IPS DF 19.7 (cell line): ENCODE results near the gene EXOC3.
"Not testable (repeated sequence)": the region's sequence is repeated elsewhere in the genome, so short reads cannot be mapped to it uniquely, and the experiment has no call there.

Experiments
- DNase-seq: peaks from one replicate; pipeline ENCODE4 v3.0.0-alpha.2; 2013; ENCODE audit warnings: low read depth, low spot score

EXOC3 gene

DNA sequence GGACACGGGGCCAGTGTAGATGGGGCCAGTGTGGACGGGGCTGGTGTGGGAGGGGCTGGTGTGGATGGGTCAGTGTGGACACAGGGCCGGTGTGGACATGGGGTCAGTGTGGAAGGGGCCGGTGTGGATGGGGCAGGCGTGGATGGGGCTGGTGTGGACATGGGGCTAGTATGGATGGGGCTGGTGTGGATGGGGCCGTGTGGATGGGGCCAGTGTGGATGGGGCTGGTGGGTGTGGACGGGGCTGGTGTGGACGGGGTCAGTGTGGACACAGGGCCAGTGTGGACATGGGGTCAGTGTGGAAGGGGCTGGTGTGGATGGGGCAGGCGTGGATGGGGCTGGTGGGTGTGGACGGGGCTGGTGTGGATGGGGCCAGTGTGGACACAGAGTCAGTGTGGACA is 57.5 kb downstream of the EXOC3 start:
- DNase-seq: no peak

DNA sequence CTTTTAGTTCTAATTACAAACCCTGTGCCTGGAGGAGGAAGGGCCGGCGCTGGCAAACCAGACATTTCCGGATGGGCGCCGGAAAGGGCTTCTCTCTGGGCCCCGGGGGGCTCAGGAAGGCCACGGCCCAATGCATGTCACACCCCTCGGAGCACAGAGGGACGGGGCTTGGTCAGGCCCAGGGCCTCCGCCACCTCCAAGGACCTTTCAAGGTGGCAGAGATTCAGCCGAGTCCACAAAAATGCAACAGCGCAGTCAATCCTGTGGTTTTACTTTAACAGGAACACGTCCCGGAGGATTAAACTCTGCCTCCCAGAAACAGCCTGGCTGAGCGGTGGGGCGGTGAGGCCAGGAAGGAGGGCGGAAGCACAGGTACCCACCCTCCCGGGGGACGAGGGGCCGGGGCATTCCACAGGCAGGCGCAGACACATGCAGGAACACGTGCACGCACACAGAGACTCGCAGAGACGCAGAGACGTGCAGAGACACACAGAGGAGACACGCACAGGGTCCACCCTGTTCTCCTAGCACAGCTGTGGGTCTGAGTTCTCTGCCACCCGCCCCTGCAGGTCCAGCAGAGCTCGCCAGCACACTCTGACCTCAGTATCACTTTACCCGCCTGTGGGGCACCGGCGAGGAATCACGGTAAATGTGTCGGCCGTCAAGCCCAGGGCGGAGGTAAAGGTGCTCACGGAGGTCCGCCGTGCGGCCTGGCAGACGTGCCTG is 58.3 kb downstream of the EXOC3 start:
- DNase-seq: no peak

DNA sequence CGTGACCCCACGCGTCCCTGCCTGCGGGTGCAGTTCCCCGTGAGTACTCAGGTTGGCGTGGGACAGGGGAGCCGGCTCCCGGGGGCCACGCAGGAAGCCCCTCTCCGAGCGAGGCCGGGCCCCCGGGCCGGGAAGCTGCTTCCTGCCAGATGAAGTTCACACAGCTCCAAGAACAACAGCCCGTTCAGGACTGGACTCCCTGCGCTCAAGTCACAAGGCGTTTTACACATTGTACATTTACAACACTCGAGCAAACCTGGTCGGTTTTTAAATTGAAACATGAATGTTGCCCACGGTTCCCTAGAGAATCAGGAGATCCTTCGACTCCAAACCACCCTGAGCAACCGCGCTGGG is 58.8 kb downstream of the EXOC3 start:
- no peak for DNase-seq

DNA sequence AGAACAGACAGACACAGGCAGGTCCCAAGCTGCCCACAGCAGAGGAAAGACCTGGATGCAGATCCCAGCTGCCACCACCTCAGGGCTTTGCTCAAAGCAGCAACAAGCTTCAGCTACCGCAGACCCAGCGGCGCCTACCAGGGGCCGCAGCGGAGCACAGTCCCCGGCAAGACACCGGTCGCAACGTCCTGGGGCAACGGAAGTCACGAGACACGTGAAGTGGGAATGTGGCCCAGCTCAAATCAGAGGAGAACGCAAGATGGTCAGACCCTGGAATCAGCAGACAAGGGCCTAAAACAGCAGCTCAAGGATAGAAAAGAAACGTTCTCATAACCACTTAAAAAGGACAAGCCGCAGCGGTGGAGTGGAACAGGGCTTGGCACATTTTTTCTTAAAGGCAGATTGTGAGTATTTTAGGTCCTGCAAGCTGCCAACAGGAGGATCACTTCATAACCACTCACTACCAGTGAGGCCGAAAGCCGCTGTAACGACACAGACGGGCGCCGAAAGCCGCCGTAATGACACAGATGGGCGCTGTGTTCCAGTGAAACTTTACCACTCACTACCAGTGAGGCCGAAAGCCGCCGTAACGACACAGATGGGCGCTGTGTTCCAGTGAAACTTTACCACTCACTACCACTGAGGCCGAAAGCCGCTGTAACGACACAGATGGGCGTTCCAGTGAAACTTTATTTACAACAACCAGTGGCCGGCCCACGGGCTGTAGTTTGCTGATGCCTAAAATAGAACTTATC is 59.5 kb downstream of the EXOC3 start:
- DNase-seq: no peak

DNA sequence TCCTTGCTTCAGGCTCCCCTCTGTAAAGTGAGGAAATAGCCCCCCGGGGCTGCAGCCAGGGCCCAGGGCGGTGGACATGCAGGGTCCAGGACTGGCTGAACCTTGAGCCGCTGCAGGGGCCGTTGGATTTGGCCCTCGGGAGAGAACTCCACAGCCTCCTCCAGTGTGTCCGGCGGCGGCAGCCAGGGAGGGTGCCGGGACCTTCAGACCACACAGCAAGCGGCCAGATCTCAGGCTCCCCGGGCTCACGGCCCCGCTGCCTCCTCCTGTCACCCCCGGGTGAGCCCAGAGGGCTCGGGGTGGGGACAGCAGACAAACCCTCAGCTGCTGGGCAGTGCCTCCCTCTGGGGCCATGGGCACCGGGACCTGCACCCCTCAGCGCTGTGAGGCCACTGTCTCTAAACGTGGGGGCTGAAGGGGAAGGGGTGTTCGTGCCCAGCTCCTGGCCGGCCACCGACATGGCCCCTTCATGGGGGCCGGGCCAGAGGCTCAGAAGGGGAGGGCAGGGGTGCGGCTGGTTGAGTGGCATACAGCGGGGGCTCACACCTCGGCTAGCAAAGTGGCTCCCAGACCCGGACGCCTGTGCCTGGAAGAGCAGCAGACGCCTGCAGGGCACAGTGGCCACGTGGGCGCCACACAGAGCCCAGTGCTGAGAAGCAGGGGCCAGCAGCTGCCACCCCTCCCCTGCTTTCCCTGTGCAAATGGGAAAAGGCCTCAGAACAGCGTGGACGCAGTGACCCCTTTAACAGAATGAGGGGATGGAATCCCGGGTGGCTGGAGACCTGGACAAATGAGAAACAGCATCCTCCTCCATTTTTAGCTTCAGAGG is 61.6 kb downstream of the EXOC3 start:
- DNase-seq: no peak

DNA sequence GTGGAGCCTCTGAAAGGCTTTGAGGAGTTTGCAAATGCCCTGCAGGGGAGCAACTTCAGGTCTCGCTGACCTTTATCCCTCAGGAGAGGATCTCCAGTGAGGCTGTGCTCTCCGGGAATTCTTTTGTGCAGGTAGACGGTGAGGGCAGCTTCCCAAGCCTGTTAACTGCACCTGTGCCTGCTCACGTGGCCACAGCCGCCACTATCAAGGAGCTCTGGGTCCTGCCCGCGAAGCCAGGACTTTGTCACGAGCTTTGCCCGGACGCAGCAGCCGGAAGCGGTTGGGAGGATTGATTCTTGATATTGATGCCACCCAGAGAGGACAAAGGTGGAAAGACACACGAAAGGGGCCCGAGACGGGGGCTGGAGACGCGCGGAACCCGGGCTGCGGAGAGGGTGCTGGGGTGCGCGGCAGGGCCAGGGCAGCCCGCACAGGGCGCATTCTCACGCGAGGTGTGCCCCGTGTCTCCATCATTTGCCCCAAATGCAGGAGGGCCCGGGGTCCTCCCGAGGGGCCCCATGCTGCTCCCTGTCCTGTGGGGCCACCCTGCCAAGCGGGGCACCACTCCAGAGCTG is 63.1 kb downstream of the EXOC3 start:
- DNase-seq: no peak

DNA sequence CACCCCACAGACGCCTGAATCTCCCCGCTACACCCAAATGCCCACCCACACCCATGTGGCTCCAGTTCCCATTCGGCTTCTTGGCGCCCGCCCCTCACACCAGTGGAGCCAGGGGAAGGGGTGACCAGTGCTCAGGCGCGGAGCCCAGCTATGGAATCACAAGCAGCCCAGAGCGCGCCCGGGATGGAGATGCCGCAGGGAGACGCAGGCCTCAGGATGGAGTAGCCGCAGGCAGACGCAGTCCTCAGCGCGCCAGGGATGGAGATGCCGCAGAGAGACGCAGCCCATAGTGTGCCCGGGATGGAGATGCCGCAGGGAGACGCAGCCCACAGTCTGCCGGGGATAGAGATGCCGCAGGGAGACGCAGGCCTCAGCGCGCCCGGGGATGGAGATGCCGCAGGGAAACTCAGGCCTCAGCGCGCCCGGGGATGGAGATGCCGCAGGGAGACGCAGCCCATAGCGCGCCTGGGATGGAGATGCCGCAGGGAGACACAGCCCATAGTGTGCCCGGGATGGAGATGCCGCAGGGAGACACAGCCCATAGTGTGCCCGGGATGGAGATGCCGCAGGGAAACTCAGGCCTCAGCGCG is 65.1 kb downstream of the EXOC3 start:
- not testable (repeated sequence) for DNase-seq

DNA sequence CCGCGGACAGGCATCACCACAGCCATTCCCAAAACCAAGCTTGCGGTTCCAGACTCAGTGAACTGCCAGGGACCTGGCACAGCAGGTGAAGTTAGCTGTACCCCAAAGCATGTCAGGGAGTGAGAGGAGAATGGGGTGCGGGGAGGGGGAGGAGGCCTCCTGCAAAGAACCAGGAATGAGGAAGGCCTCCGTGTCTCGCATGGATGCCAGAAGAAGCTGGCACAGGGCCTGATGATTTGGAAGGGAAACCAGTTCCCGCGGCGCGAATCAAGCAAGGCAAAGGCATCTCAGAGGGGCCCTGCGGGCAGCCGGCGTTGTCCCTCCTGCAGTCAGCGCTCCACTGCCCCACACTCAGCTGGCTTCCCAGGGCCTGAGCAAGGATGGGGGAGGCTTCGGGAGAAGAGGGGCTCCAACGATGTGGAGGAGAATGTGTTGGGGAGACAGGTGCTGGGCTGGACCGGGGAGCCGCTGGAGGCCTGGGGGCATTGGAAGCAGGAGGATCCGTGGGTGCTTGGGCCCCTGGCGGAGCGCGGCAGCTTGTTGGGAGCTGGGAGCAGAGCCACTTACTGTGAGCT is 66.7 kb downstream of the EXOC3 start:
- DNase-seq: no peak

DNA sequence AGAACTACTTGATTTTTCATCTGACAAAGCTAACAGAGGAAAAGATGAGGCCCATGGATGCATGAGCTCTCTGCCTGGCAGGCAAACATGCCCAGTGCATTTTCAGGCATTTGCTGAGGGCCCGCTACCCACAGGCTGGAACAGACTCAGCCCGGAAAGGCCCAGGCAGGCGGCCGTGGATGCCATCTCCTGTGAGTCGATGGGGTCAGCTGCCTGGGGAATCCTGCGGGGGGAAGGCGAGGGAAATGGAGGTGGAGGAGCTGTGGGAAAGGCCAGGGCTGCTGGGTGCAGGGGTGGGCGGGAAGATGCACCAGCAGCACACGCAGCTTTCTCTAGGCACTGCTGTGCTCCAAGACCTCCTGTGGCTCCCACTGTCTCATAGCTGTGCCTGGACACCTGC is 67.5 kb downstream of the EXOC3 start:
- DNase-seq: no peak

DNA sequence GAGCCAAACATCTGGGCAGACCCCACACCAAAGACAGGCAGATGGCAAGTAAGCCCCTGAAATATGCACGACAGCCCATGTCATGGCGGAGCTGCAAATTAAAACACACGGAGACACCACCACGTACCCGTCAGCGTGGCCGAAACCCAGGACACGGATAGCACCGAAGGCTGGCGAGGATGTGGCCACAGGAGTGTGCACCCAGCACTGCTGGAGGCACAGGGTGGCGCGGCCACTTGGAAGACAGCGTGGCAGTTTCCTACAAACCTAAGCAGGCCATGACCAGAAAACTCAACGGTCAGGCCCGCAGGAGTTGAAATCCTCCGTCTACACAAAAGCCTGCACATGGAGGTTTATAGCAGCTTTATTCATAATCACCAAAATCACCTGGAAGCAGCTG is 68.5 kb downstream of the EXOC3 start:
- DNase-seq: no peak

DNA sequence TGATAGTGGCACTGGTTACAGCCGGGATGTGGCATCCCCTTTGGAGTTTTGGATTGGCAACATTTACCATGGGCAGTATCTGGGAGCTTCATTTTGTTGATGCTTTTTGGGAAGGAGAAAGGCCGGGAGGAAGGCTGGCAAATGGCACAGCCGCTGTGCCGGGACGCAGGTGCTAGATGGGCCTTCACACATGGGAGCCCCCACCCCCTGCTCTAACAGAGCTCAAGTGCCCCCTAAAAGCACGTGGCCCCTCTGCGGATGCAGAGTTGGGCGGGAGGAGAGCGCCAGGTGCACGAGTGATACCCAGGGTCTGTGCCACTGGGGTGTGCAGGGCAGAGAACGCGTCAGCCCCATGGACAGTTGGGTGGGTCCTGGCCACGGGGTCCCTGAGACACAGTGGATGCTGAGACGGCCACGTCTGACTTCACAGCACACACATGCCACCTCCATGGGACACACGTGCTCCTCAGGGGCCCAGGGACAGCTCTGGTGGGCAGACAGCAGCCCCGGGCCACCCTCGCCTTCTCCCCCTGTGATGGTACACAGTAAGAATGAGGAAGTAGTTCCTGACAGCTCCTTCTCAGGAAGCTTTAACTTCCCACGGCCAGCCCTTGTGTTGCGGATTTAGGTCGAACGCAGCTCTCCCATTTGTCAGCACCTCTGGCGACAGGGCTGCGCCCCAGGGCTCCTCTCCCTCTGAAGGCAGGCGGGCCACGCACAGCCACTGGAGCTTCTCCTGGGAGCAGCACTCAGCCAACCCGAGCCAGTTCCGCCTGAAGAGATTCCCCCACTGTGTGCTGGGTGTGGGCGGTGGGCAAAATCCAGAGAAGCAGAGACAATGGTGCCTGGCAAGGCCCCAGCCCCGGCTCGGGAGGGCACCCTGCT is 70.5 kb downstream of the EXOC3 start:
- DNase-seq: no peak

DNA sequence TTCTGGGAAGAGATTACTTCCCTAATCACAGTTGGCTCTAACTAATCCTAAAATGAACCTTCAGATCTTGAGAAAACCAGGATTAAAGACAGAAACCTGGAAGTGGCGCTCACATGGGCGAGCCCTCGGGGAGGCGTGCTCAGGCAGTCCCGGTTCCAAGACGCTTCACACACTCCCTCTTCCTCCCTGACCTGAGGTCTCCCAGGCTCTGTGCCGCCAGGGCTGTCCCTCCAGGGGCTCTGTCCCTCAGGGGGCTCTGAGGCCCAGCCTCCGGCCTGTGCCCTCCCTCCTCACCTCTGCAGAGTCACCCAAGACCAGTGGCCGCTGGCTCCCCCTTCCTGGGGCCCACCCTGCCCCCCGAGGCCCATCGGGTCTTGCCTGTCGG is 71.1 kb downstream of the EXOC3 start:
- no peak for DNase-seq

DNA sequence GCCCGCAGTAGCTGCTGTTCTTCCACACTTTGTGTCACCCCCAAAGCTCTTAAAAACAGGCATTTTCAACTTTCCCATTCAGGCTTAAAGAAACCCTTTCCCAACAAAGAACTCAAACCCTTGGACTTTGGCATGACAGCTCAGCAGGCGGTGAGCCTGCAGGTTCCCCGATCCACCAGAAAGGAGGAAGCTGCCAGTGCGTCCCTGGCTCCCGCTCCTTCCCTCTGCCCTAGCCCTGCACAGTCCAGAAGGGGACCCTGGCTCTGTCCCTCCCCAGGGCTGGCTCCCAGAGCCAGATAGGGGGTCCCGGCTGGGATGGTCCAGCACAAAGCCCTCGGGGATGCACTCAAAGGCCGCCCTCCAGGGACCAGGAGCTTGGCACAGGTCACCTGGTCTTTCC is 71.7 kb downstream of the EXOC3 start:
- DNase-seq: no peak

DNA sequence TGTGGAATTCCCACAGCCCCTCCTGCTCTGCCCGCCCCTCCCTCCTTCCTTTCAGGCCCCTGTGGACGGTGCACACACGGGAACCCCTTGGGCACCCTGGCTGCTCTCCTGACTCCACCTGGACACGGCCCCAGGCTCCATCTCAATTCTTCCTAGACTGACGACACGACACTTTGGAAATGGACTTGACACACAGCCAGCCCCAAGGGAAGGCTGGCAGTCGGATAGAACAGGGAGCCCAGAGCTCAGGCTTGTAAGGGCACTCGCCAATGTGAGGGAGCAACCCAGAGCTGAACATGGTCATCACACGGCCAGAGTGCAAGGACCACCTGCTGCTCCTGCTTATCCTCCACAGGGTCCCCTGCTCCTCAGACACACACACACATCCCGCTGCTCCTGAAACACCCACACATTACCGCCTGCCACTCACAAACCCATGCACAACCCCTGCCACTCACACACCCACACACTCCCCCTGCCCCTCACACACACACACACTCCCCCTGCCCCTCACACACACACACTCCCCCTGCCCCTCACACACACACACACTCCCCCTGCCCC is 72.4 kb downstream of the EXOC3 start:
- DNase-seq: no peak

DNA sequence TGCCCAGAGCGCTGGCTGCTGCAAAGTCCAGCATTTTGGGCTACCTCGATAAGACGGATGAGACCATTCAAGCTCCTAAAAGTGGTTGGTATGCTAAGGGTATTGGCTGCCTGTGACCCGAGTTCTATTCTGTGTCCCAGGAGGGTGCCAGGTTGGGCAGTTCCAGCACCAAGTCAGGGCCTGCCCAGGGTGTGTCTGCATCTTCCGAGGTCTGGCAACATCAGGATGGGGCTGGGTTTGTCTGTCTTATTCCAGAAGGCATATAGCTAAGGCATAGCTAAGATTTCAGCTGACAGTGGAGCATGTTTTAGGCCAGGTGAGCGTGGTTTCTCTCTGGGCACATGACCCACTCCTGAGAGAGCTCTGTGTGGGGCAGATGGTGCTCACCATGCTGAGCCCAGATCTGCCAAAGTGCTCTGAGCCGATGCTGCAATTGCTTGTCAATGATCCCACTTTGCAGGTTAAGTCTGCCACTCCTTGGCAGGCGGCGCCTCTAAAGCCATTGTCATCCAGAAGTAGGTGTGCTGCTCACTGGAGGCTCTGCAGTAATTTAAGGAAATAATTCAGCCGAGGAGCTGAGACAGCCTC is 73.5 kb downstream of the EXOC3 start:
- DNase-seq: no peak
